H9 (cell line): ENCODE data around the gene TCF20. TPM values are rescaled to one million over a fixed set of nuclear protein-coding genes. Genes with fewer than 3 reads are reported as not detected.

Source experiments
- DNase-seq: peaks from one replicate; pipeline ENCODE4 v3.0.0-alpha.2; 2017
- H2AFZ ChIP-seq: one replicate; pipeline ENCODE4 v1.6.1; 2013; ENCODE audit warnings: mild to moderate bottlenecking, low read length, control low read depth, moderate library complexity
- H2AK5ac ChIP-seq: 2 replicates; pipeline ENCODE4 v1.6.1; 2013; ENCODE audit warnings: low read length, control low read depth, mixed read lengths; ENCODE audit not compliant: insufficient read length
- H2BK120ac ChIP-seq: one replicate; pipeline ENCODE4 v1.6.1; 2013; ENCODE audit warnings: low read depth, mild to moderate bottlenecking, low read length, control low read depth, inconsistent platforms; ENCODE audit not compliant: poor library complexity, severe bottlenecking
- H2BK12ac ChIP-seq: 2 replicates; pipeline ENCODE4 v1.6.1; 2013; ENCODE audit warnings: low read length, control low read depth, mixed read lengths, low read depth; ENCODE audit not compliant: insufficient read length
- H2BK15ac ChIP-seq: 2 replicates; pipeline ENCODE4 v1.6.1; 2013; ENCODE audit warnings: low read depth, low read length, control low read depth
- H2BK20ac ChIP-seq: one replicate; pipeline ENCODE4 v1.6.1; 2013; ENCODE audit warnings: low read depth, mild to moderate bottlenecking, low read length, control low read depth, inconsistent platforms; ENCODE audit not compliant: poor library complexity, severe bottlenecking
- H2BK5ac ChIP-seq: 2 replicates; pipeline ENCODE4 v1.6.1; 2013; ENCODE audit warnings: low read length, control low read depth, mixed read lengths; ENCODE audit not compliant: insufficient read length
- H3K14ac ChIP-seq: 2 replicates; pipeline ENCODE4 v1.6.1; 2013; ENCODE audit warnings: low read length, control low read depth; ENCODE audit not compliant: insufficient read depth
- H3K18ac ChIP-seq: 2 replicates; pipeline ENCODE4 v1.6.1; 2013; ENCODE audit warnings: low read depth, mild to moderate bottlenecking, mixed read lengths, low read length, control low read depth; ENCODE audit not compliant: insufficient read length
- H3K23ac ChIP-seq: 2 replicates; pipeline ENCODE4 v1.6.1; 2013; ENCODE audit warnings: low read length, control low read depth, mixed read lengths, low read depth; ENCODE audit not compliant: insufficient read length
- H3K23me2 ChIP-seq: 2 replicates; pipeline ENCODE4 v1.6.1; 2013; ENCODE audit warnings: low read depth, mild to moderate bottlenecking, mixed read lengths, low read length, control low read depth; ENCODE audit not compliant: insufficient read length, poor library complexity, severe bottlenecking
- H3K27ac ChIP-seq: 2 replicates; pipeline ENCODE4 v1.5.1; 2013; ENCODE audit warnings: low read length, control low read depth, mixed read lengths, low read depth; ENCODE audit not compliant: insufficient read length
- H3K27me3 ChIP-seq: 2 replicates; pipeline ENCODE4 v1.6.1; 2013; ENCODE audit warnings: low read length, control low read depth, inconsistent platforms; ENCODE audit not compliant: insufficient read depth
- H3K4ac ChIP-seq: 2 replicates; pipeline ENCODE4 v1.6.1; 2013; ENCODE audit warnings: low read depth, mild to moderate bottlenecking, control low read depth, inconsistent platforms, low read length, moderate library complexity
- H3K4me1 ChIP-seq: 2 replicates; pipeline ENCODE4 v1.6.1; 2013; ENCODE audit warnings: low read length, control low read depth, inconsistent platforms; ENCODE audit not compliant: insufficient read depth
- H3K4me2 ChIP-seq: 2 replicates; pipeline ENCODE4 v1.6.1; 2013; ENCODE audit warnings: low read length, control low read depth, mixed read lengths; ENCODE audit not compliant: insufficient read length, insufficient read depth
- H3K56ac ChIP-seq: 2 replicates; pipeline ENCODE4 v1.6.1; 2013; ENCODE audit warnings: low read depth, mild to moderate bottlenecking, mixed read lengths, low read length, control low read depth; ENCODE audit not compliant: insufficient read length
- H3K79me1 ChIP-seq: 2 replicates; pipeline ENCODE4 v1.6.1; 2013; ENCODE audit warnings: low read depth, mild to moderate bottlenecking, moderate library complexity, low read length, control low read depth, inconsistent platforms; ENCODE audit not compliant: insufficient read depth, poor library complexity, severe bottlenecking
- H3K79me2 ChIP-seq: 2 replicates; pipeline ENCODE4 v1.6.1; 2013; ENCODE audit warnings: low read length, control low read depth, inconsistent platforms; ENCODE audit not compliant: insufficient read depth
- H3K9ac ChIP-seq: 2 replicates; pipeline ENCODE4 v1.6.1; 2013; ENCODE audit warnings: low read length, control low read depth, mixed read lengths; ENCODE audit not compliant: insufficient read length; ENCODE audit errors: extremely low read depth
- H3K9me3 ChIP-seq: one replicate; pipeline ENCODE4 v1.6.1; 2013; ENCODE audit warnings: low read depth, low read length, inconsistent platforms; ENCODE audit not compliant: control insufficient read depth
- H3T11ph ChIP-seq: one replicate; pipeline ENCODE4 v1.6.1; 2013; ENCODE audit warnings: mild to moderate bottlenecking, low read length, control low read depth, inconsistent platforms
- H4K20me1 ChIP-seq: one replicate; pipeline ENCODE4 v1.6.1; 2013; ENCODE audit not compliant: control insufficient read depth, insufficient read length, insufficient read depth
- H4K5ac ChIP-seq: 2 replicates; pipeline ENCODE4 v1.6.1; 2013; ENCODE audit warnings: low read depth, mild to moderate bottlenecking, mixed read lengths, low read length, control low read depth; ENCODE audit not compliant: insufficient read length
- H4K8ac ChIP-seq: replicated peaks from 2 replicates; pipeline ENCODE4 v1.6.1; 2013; ENCODE audit warnings: low read length, control low read depth, mixed read lengths, low read depth; ENCODE audit not compliant: insufficient read length
- H4K91ac ChIP-seq: 2 replicates; pipeline ENCODE4 v1.6.1; 2013; ENCODE audit warnings: low read depth, mild to moderate bottlenecking, moderate library complexity, mixed read lengths, low read length, control low read depth; ENCODE audit not compliant: insufficient read length
- H3K27ac Mint-ChIP-seq, 3 experiments: 2 replicates in 2 of 3; 3 replicates in 1 of 3; pipeline ENCODE4 v1.8.0; 2020 to 2021; ENCODE audit warnings: mixed read lengths in 3 of 3, mild to moderate bottlenecking in 1 of 3, moderate library complexity in 1 of 3
- H3K27me3 Mint-ChIP-seq: 2 replicates; pipeline ENCODE4 v1.8.0; 2021; ENCODE audit warnings: low read depth, mild to moderate bottlenecking, moderate library complexity, mixed read lengths
- H3K36me3 Mint-ChIP-seq, 3 experiments: 2 replicates in 2 of 3; 3 replicates in 1 of 3; pipeline ENCODE4 v1.8.0; 2020 to 2021; ENCODE audit warnings: low read depth in 3 of 3, mixed read lengths in 3 of 3; ENCODE audit not compliant: insufficient read depth in 1 of 3
- H3K4me1 Mint-ChIP-seq, 2 experiments: 2 replicates each; pipeline ENCODE4 v1.8.0; 2020; ENCODE audit warnings: mixed read lengths in 2 of 2
- H3K4me3 Mint-ChIP-seq, 2 experiments: 2 replicates in 1 of 2; 3 replicates in 1 of 2; pipeline ENCODE4 v1.8.0; 2020 to 2021; ENCODE audit warnings: mild to moderate bottlenecking in 2 of 2, mixed read lengths in 2 of 2, moderate library complexity in 1 of 2
- H3K9me3 Mint-ChIP-seq, 2 experiments: 2 replicates in 1 of 2; 3 replicates in 1 of 2; pipeline ENCODE4 v1.8.0; 2020; ENCODE audit warnings: mild to moderate bottlenecking in 2 of 2, mixed read lengths in 2 of 2, moderate library complexity in 1 of 2
- WGBS: extraction: QIAGEN DNeasy Blood & Tissue Kit; methylation state at CpG from one replicate; pipeline ENCODE4 v1.1.7; 2013; ENCODE audit warnings: missing lambda C conversion rate, low lambda C conversion rate, mixed read lengths; ENCODE audit not compliant: insufficient read length; ENCODE audit errors: extremely low coverage; 5-methylcytosine and 5-hydroxymethylcytosine counted together
- total RNA-seq: library from RNA; stranded (reverse); gene quantifications from 2 replicates; pipeline ENCODE4 v1.2.1, GENCODE V29; 2021
- TF ChIP-seq, protein P1 (sequence below): fragments of 200-600 bp; sonication (generic); conservative IDR thresholded peaks from 3 replicates; pipeline ENCODE4 v1.8.0; 2021; ENCODE audit warnings: antibody characterized with exemption, mild to moderate bottlenecking

The TCF20 gene
- total RNA-seq, 1 experiment from 2014 or later, result 75.6 TPM

DNA sequence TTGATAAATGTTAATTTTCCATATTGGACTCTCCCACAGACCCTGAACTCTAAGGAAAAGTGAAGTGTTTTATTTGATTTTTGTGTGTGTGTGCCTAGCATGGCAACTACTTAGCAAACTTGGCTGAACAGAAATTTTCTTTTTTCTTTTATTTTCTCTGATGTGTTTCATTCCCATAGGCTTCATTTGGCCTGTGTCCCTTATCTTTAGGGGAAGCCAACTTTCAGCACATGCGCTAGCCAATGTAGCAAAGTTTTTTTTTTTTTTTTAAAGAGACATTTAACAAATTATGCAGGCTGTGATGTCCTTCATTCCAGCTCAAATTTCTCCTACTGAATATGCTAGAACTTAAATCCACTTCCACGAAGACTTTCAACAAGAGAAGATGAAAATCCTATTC is 14.2 kb downstream of the TCF20 start:
- H4K91ac ChIP-seq, result no peak overlapping the region
- no peak overlapping the region for H3K4me2 ChIP-seq
- no peak overlapping the region for H2BK20ac ChIP-seq
- TF ChIP-seq, protein P1, sequence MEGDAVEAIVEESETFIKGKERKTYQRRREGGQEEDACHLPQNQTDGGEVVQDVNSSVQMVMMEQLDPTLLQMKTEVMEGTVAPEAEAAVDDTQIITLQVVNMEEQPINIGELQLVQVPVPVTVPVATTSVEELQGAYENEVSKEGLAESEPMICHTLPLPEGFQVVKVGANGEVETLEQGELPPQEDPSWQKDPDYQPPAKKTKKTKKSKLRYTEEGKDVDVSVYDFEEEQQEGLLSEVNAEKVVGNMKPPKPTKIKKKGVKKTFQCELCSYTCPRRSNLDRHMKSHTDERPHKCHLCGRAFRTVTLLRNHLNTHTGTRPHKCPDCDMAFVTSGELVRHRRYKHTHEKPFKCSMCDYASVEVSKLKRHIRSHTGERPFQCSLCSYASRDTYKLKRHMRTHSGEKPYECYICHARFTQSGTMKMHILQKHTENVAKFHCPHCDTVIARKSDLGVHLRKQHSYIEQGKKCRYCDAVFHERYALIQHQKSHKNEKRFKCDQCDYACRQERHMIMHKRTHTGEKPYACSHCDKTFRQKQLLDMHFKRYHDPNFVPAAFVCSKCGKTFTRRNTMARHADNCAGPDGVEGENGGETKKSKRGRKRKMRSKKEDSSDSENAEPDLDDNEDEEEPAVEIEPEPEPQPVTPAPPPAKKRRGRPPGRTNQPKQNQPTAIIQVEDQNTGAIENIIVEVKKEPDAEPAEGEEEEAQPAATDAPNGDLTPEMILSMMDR, result no peak
- no peaks in the 10 kb centered on the region for H3K9me3 Mint-ChIP-seq
- no peak overlapping the region for H3K18ac ChIP-seq
- H3K23me2 ChIP-seq, result no peaks in the 10 kb centered on the region
- H3T11ph ChIP-seq, result no peak overlapping the region
- no peak overlapping the region for H3K27ac Mint-ChIP-seq
- peaks cover 21% of the 10 kb centered on the region; the same call in 1 of the 2 replicates for H3K79me2 ChIP-seq
- H3K4me3 Mint-ChIP-seq, result no peak overlapping the region
- no peaks in the 10 kb centered on the region for H4K20me1 ChIP-seq
- H3K14ac ChIP-seq, result no peak overlapping the region
- peaks cover 27% of the 10 kb centered on the region for H3K27me3 Mint-ChIP-seq
- no peak overlapping the region for H3K9ac ChIP-seq
- peaks cover 5% of the 10 kb centered on the region; the same call in 1 of the 2 replicates for H3K4me1 ChIP-seq
- H2BK5ac ChIP-seq, result no peak overlapping the region
- H3K27me3 ChIP-seq, result peaks cover 3% of the 10 kb centered on the region; the same call in 1 of the 2 replicates
- H2AK5ac ChIP-seq, result no peak overlapping the region
- H2BK12ac ChIP-seq, result no peak overlapping the region
- H3K4me1 Mint-ChIP-seq, result peaks cover 20 to 25% of the 10 kb centered on the region in 2 experiments
- H3K79me1 ChIP-seq, result peaks cover 18% of the 10 kb centered on the region
- no peak overlapping the region for H2BK120ac ChIP-seq
- H3K36me3 Mint-ChIP-seq, result no peaks in the 10 kb centered on the region; a peak in 1 of 7 replicates
- WGBS, result no CpG with 5 or more reads among the region's 2 CpGs
- no peak overlapping the region for H2BK15ac ChIP-seq
- H2AFZ ChIP-seq, result no peak overlapping the region
- H4K5ac ChIP-seq, result no peak overlapping the region
- H3K27ac ChIP-seq, result no peak overlapping the region
- H3K4ac ChIP-seq, result no peak overlapping the region
- H3K23ac ChIP-seq, result no peak overlapping the region
- no peak for DNase-seq
- H3K9me3 ChIP-seq, result no peaks in the 10 kb centered on the region
- no peak overlapping the region for H3K56ac ChIP-seq
- no peak overlapping the region for H4K8ac ChIP-seq
